T47D (cell line): ENCODE measurements around the gene ST6GALNAC2.

ENCODE experiments used
- DNase-seq, 2 experiments: peaks; one replicate each; pipeline versions ENCODE4 v3.0.0 to v3.0.0-alpha.2; 2011 to 2012; ENCODE audit warnings: low read depth in 1 of 2, low spot score in 1 of 2
- JUND ChIP-seq: IDR thresholded peaks from 2 replicates; pipeline ENCODE4 v1.6.1; 2012; ENCODE audit warnings: low read depth
- in situ Hi-C: cut with HindIII; loops from 2 replicates; pipeline ENCODE4 v1.10.0; 2016; ENCODE audit warnings: low sequenced_read_pairs, low pct_unique_long_range_greater_than_20kb

The ST6GALNAC2 gene

DNA sequence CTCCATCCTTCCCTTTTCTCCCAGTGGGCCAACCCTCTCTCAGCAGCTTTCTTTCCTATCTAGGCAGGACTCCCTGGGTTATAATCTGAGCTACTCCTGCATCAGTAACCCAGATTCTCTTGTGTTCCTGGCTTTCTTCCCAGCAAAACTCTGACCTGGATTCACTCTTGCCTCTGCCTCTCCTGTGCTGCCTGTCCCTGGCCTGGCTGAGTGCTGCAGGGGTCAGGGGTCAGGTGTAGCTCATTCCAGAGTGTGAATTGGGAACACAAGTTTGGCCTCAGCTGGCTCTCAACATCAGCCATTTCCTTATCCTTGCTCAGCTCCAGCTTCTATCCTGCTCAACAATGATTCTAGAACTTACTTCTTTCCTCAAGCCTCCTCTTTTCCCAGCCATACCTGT, 2.5 kb upstream of the ST6GALNAC2 start:
- no peak for TF ChIP-seq JUND
- DNase-seq = no peak
- in situ Hi-C loops = no loop called here

DNA sequence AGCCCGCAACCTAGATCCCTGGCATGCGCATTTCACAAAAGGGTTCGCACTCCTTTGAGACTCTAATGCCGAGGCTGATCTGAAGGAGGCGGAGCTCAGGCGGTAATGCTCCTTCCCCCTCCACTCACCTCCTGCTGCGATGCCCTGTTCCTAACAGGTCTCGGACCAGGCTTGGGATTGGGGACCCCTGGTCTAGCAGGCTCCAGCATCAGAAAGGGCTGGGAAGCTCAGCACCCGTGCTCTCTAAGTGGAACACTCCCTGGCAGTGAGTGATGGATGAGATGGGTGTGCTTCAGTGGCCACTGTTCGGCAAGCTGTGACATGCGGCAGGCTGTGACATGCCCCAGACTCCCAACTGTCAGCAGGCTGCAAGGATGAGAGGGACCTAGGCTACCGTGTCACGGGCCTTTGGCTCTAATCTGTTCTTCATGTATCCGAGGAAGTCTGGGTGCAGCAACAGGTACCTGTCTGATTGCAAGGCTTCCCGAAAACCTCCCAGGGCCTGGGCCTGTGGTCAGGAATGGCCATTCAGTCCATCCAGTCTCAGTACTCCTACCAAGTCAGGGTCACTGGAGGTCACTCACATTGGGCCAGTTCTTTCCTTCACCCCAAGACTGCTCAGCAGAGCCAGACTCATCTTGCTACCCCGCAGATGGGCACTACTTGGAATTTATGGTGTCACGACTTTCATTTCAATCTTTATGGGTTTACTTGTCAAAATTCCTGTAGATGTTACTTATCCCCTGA, 1.3 kb upstream of the ST6GALNAC2 start:
- DNase-seq = peak in 1 of 2 experiments; percentile 62
- in situ Hi-C loops = no loop called here
- no peak for TF ChIP-seq JUND

DNA sequence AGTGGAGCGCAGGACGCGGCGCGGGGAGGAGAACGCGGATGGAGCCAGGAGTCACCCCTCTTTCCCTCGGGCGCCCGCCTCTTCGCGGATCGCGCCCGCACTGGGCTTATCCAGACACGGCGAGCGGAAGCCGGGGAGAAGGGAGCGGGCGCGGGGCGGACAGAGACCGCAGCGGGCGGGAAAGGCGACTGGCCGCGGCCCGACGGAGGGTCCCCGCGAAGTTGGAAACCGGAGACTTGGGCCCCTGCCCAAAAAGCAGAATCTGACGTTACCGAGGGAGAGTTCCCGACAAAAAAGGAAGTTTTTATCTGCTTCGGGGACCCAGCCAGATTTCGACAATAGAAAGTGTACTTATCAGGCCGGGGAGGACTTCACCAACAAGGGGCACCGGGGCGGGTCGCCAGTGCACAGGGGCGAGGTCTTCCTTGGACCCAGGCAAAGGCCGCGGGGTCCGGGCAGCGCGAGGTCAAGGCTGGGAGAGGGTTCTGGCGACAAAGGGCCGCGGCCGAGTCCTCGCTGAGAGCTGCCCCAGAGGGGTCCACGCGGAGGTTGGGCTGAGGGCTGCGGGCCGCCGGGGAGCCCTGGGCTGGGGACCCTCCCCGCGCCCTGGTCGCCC, 519 bp downstream of the ST6GALNAC2 start:
- in situ Hi-C loops = no loop called here
- DNase-seq = peak in 1 of 2 experiments; percentile 70
- TF ChIP-seq JUND = no peak

DNA sequence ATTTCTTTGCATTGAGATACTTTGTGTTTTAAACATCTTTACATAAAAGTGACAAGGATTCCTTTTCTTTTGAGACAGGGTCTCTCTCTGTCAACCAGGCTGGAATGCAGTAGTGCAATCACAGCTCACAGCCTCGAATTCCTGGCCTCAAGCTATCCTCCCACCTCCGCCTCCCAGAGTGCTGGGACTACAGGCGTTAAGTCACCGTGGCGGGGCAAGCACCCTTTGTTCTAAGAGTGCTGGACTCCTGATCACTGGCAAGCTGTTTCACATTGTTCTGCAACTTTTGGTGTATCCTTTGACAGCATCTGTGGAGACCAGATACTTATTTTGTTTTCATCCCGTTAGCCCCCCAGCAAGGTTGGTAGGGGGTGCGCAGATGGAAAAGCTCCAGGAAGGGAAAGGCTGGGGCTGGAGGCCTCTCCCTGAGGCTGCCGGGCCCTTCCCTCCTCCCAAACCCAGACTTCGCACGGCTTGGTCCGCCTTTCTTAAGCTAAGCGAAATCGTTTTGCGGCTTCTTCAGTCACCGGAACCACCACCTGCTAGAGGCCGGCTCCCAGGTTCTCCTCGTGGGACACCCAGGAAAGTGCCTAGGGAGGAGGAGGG, 1.1 kb downstream of the ST6GALNAC2 start:
- DNase-seq = peak; percentile 35 to 61
- TF ChIP-seq JUND = no peak
- in situ Hi-C loops = no loop called here

DNA sequence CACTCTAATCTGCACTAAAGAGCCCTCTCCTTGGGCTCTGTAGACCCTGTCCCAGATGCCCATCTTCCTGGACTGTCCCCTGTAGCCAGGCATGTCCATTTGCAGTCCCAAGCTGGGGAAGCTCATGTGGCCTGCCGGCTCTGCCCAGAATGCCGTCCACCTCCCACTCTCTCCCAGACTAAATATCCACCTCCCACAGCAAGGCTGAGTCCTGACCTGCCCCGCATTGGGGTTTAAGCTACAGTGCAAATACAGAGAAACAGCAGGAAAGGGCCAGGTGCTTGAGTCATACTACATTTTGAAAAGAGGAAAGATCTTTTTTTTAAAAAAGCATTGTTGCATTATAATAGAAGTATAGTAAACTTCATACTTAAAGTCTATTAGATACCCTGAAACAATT, 3.0 kb downstream of the ST6GALNAC2 start:
- DNase-seq = peak in 1 of 2 experiments; percentile 64
- TF ChIP-seq JUND = no peak
- in situ Hi-C loops = no loop called here

DNA sequence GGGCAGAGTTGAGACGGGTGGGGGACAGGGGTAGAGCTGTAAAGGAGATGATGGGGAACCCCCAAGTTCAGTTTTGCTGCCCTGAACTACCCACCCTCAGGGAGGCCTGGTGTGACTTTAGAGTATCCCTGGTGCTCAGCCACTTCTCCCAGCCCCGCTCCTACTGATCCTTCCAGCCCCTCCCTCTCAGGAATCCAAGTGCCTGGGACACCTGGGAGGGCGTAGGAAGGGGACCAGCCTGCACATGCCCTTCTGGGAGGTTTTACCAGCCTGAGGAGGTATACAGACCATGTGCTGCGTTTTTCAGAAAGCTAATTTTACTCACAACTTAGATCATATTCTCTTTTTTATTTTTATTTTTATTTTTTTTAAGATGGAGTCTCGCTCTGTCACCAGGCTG, 4.1 kb downstream of the ST6GALNAC2 start:
- TF ChIP-seq JUND = no peak
- in situ Hi-C loops = no loop called here
- DNase-seq = no peak

DNA sequence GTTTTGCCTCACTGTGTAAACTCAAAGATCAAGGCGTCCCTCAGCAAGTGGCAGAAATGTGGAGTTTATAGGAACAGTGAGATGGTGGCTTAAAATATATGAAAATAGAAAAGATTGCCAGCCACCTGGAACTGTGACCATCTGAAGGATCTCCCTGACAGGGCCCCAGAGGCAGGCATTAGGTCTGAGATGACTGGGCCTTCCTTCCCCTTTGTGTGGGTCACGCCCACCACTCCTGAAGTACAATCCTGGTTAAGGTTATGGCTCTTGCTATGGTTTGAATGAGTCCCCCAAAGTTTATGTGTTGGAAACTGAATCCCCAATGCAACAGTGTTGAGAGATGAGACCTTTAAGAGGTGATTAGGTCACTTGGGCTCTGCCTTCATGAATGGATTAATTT, 6.4 kb downstream of the ST6GALNAC2 start:
- DNase-seq = no peak
- TF ChIP-seq JUND = no peak
- in situ Hi-C loops = no loop called here

DNA sequence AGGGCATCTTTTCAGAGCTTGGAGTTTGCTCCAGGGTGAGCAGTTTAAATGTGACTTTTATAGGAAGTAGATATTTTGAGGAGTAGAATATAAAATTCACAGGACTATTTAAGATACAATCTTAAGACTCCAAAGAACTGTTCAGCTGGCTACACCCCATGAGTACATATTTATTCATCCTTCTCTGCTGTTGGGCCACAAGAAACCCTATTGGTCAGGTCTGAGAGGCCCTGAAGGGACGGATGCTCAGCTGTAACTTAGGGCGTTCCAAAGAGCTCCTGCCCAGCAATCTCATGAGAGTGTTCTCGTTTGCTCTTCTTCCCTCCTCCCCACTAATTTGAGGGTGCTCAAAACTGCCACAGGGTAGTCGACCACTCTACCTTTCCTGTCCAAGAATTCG, 7.3 kb downstream of the ST6GALNAC2 start:
- TF ChIP-seq JUND = no peak
- DNase-seq = peak; percentile 95 to 96
- in situ Hi-C loops = no loop called here

DNA sequence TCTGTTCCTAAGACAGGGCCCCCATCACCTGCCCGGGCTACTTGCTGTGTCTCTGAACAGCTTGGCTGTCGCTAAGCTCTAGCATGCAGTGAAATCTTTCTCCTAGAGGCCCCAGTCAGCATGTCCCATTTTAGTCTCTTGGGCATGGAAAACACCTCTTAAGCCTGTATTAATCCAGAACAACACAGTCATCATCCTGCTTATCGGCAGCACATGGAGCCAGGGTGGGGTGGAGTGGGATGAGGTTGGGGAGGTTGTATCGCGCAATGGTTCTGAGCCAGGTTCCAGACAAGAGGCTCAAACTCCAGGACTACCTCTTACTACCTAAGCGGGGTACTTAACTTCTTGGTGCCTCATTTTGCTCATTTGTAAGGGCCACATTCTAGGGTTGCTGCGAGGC, 7.8 kb downstream of the ST6GALNAC2 start:
- no peak for DNase-seq
- in situ Hi-C loops = no loop called here
- TF ChIP-seq JUND = no peak

DNA sequence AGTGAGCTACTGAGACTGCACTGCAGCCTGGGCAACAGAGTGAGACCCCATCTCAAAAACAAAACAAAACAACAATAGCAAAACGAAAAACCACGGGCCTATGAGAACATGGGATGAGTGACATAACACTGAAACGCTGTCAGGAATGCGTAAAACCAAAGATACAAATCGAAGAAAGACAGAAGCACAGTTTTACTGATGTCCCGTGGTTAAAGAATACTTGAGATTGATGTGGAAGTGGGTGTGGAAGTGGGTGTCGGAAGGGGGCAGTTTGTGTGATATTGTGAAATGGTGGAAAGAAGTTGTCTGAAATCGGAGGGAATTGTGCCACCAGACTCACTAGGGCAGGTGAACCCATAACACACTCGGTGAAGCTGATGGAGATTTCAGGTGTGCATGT, 9.5 kb downstream of the ST6GALNAC2 start:
- no peak for DNase-seq
- in situ Hi-C loops = no loop called here
- no peak for TF ChIP-seq JUND

DNA sequence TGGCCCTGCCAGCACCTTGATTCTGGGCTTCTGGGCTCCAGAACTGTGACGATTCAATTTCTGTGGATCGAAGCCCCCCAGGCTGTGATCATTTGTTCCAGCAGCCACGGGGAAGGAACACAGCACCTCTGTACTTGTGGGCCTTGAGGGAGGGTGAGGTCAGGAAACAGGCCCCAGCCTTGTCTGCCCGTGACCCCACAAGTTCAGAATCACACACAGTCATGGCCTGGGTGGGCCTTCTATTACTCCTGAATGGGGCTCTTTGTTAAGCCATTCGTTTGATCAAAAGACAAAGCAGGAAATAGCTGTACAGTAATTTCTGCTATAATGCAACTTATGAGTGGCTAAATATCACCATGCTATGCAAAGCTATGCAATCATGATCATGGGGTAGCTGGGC, 10.1 kb downstream of the ST6GALNAC2 start:
- in situ Hi-C loops = no loop called here
- DNase-seq = no peak
- no peak for TF ChIP-seq JUND

DNA sequence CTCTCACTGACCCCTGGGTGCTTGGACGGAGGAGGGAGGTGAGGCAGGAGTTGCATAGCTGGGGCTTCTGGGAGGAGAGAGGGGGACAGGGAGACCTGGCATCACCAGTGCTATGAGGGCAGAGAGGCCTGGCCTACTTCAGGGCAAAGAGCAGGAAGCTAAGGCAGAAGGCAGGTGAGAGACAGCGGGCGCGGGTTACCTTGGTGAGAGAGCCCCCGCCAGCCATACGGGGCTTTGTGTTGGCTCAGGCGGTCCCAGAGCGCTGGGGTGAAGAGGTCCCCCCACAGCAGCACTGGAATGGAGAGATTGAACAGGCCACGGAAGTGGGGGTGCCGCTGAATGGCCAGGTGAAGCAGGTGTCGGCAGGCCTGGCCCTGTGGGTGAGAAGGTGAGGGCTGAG, 11.5 kb downstream of the ST6GALNAC2 start:
- no peak for TF ChIP-seq JUND
- in situ Hi-C loops = no loop called here
- no peak for DNase-seq

DNA sequence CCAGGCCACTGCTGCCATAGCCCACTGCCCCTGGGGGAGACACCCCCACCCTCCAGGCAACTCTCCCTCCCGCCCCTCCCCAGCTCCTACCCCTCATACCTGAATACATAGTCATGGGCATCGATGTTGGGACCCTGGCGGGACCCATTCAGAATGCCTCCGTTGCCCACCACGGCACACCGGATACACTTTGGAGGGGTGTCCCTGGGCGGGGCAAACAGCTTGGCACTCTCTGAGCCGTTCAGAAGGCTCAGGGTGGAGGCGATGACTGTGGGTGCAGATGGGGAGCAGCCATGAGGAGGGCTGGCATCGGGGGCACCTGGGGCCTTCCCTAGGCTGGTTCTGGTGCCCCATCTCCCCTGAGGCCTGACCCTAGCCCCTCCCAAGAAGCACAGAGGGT, 12.6 kb downstream of the ST6GALNAC2 start:
- in situ Hi-C loops = no loop called here
- DNase-seq = no peak
- no peak for TF ChIP-seq JUND
